Activated CD4-positive, alpha-beta T cell treated with anti-CD3 and anti-CD28 coated beads, Interleukin-2, amount 50 U/mL, for 1 hour (primary cell): ENCODE measurements around the gene ADM.

Experiments
- DNase-seq: peaks from one replicate; pipeline ENCODE4 v3.0.0-alpha.2; 2020

Gene ADM

GRCh38 chr11:10291801-10292638 is 12.9 kb upstream of the ADM start:
- DNase-seq: no peak

DNA sequence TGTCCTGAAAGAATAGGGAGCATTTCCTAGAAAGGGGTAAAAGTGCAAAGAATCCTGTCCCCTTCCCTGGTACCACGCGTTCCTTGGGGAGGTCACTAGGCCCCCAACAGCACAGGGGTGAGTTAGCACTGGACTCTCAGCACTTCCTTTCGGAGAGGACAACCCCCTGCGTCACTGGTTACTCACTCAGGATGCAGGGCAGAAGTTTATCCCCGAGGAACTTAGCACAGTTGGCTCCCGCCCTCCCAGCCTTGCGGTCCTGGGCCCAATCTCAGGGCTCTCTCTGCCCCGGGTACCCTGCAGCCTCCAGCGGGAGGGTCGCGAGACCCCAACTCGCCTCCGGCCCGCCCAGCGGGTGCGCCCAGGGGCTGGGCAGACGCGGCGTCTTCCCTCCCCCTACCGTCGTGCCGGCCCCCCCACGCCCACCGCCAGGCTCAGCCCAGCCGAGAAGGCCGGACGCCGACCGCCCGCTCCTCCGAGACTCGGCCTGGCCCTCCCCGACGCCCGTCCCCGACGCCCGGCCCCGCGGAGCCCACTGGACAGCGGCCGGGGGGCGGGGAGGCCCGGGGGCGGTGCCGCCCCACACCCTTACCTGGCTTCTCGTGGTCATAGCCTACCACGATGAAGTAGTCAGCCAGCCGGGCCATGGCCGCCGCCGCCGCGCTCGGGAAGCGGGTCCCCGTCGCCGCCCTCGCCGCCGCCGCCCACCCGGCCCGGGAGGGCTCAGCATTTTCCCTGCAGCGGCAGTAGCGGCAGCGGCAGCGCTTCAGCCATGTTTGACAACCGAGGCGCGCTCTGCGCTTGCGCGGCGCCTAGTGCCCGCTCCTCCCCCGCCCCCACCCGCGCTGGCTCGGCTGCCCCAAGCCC is 11.2 kb upstream of the ADM start, which contains the start of gene SBF2:
Gene SBF2 (minus strand): TSS at position 797 of the 867 bp plus-strand sequence. CDS start 150 bp downstream, at position 647.
- peak; percentile 75 for DNase-seq

DNA sequence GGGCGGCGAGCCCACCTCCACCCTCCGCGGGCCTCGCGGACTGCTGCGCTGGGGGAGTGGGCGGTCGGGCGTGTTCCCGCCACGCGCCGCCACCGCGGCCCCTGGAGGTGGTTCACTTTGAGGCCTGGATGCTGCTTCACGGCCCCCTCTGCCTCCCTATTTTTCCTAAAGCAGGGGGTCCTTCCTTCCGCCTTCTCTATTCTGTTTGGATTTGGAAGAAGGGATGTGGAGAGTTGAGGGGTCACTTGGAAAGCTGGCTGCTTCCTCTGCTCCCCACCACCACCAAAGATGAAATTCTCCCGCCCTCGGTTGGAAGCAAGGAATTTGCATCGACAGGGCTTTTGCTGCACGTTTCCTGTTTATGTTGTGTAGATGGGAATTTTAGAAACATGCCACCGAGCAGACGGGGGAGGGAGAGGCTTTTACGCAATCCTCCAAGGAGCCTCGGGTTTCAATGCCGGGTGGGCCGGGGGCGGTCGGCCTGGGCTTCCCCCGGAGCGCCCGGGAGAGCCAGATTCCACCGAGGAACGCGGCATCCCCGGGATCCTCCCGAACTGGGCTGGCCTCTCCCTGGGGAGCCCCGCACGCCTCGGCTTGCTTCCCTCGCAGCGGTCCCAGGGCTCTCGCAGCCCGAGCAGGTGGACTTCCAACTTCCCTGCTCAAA is 10.5 kb upstream of the ADM start:
- DNase-seq: no peak

DNA sequence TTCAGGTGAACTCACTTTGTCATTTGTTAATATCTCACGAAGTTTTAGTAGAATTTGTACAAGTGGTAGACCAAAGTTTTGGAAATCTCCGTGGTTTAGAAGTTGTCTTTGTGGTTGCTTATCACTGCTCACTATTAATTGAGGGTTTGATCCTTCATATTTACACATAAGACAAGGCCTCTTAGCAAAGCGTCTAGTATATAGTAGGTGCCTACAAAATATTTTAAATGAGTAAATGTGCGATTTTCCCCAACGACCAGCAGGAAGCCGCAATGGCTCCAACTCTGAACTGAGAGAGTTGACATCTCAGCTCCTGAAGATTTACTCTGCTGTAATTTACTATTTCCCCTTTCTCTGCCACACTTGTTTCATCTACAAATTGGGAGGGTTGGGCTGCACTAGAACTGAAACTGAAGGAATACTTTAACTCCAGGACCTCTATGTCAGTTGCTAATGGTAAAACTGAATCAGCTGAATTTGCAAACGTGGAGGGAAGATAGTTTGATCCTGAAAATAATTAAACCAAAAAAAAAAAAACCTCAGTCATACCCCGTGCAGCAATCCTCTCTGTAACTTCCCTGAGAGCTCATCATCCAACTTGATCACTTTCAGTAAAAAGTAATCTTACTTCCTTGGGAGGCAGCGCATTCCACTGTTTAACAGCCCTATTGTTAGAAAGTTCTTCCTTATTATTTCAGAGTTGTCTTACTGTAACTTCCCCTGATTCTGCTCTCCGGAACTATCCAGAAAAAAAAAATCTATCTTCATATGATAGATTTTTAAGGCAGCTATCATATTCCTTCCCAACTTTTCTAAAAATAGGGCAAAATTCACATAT is 9.6 kb upstream of the ADM start:
- no peak for DNase-seq

- DNase-seq: peak; percentile 36
Observed at GRCh38 chr11:10298342-10298741, 6.5 kb upstream of the ADM start.

- DNase-seq: no peak
Observed at GRCh38 chr11:10301656-10302358, 3.1 kb upstream of the ADM start.

- no peak for DNase-seq
Observed at GRCh38 chr11:10302359-10302743, 2.5 kb upstream of the ADM start.

GRCh38 chr11:10302744-10303557 is 1.9 kb upstream of the ADM start:
- DNase-seq: peak; percentile 66

GRCh38 chr11:10303558-10304363 is 1.1 kb upstream of the ADM start:
- no peak for DNase-seq

GRCh38 chr11:10305262-10305963 is 540 bp downstream of the ADM start:
- DNase-seq: no peak

- no peak for DNase-seq
Observed at GRCh38 chr11:10305964-10306918, 1.4 kb downstream of the ADM start.

GRCh38 chr11:10307022-10307399 is 2.1 kb downstream of the ADM start:
- DNase-seq: no peak

DNA sequence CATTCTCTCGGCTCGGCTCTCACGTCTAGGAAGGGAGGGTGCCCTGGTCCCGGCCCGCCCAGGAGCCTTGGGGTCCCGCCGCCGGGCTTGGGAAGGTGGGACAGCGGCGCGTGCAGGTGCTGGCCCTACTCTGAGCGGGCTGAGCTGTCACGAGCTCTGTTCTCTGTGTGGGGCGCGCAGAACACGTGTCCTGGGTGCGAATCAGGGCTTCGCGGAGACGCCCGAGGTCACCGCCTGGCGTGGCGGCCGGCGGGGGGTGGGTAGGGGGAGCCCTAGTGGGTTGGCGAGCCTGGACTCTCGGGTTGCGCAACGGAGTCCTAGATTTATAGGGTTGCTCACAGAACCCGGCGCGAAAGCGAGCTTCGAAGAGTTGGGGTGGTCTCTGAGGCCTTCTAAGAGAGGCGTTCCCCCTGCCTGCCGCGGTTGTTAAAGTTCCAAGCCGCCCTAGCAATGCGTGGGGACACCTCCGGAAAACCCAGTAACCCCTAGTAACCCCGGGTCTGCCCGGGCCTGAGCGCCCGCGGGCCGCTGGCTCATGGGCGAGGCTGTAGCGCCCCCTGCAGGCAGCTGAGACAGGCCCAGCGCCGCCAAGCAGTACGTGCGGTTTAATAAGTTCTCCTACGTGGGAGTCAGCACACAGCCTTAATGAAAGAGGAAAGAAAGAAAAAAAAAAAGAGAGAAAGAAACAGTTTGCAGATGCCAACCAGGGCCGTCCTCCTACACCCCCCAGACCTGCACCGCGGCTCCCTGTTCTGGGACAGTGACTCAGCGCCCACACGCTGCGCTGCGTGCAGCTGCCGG is 2.7 kb downstream of the ADM start:
- DNase-seq: peak; percentile 81

DNA sequence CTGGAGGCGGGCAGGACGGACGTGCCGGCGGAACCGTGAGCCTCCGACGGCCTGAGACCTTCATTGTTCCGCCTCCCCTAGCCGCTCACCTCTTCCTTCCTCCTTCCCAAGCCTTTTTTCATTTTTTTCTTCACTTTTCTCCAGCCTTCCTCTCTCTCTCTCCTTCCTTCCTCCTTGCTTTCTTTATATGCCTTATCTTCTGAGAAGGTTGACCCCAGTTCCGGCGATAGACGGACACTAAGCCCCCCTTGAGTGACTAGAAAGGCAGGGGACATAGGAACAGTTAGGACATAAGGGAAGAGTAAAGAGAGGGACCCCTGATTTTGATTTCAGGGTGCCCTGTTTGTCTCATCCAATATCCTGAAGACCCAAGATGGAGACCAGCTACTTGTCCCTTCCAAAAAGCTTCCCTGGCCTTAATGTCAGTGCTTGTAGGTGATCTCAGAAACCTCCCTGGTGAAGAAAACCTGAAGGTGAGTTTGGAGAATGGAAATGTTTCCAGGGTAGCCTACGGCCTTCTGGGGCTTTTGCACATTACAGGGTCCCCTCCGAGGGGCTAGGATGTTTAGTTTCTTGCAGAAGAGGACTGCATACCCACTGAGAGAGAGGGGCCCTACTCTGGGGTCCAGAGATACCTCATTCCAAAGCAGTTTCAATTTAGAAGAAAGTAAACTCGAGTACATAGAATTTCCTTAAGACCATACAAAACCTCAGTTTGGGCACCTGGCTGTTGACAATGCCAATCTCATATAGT is 3.5 kb downstream of the ADM start:
- no peak for DNase-seq

- DNase-seq: no peak
Observed at GRCh38 chr11:10309163-10310093, 4.6 kb downstream of the ADM start.
